Ishikawa (cell line): ENCODE data around the gene CDH2.

Experiments used
- CEBPB ChIP-seq: IDR thresholded peaks from 2 replicates; pipeline ENCODE4 v1.6.1; 2012
- CREB1 ChIP-seq: IDR thresholded peaks from 2 replicates; pipeline ENCODE4 v1.6.1; 2012; ENCODE audit warnings: low read depth
- EGR1 ChIP-seq: IDR thresholded peaks from 2 replicates; pipeline ENCODE4 v1.6.1; 2012
- EP300 ChIP-seq: IDR thresholded peaks from 2 replicates; pipeline ENCODE4 v1.6.1; 2012; ENCODE audit warnings: borderline replicate concordance
- FOXM1 ChIP-seq: IDR thresholded peaks from 2 replicates; pipeline ENCODE4 v1.6.1; 2012; ENCODE audit warnings: low read depth, borderline replicate concordance
- MAX ChIP-seq: IDR thresholded peaks from 2 replicates; pipeline ENCODE4 v1.6.1; 2012
- RAD21 ChIP-seq: IDR thresholded peaks from 2 replicates; pipeline ENCODE4 v1.6.1; 2012; ENCODE audit warnings: low read depth
- REST ChIP-seq: IDR thresholded peaks from 2 replicates; pipeline ENCODE4 v1.6.1; 2012; ENCODE audit warnings: low read depth, mild to moderate bottlenecking
- TAF1 ChIP-seq: IDR thresholded peaks from 2 replicates; pipeline ENCODE4 v1.6.1; 2012; ENCODE audit warnings: low read depth, mild to moderate bottlenecking
- TCF12 ChIP-seq: IDR thresholded peaks from 2 replicates; pipeline ENCODE4 v1.6.1; 2012; ENCODE audit warnings: low read depth
- YY1 ChIP-seq: IDR thresholded peaks from 2 replicates; pipeline ENCODE4 v1.6.1; 2012; ENCODE audit warnings: low read depth

GRCh38 chr18:28193177-28193778, 16.3 kb upstream of the CDH2 start:
- TF ChIP-seq RAD21: no peak
- TF ChIP-seq CREB1: no peak
- TF ChIP-seq EGR1: no peak
- no peak for TF ChIP-seq YY1
- no peak for TF ChIP-seq CEBPB
- TF ChIP-seq MAX: no peak
- TF ChIP-seq REST: no peak
- TF ChIP-seq FOXM1: no peak
- TF ChIP-seq EP300: no peak
- no peak for TF ChIP-seq TCF12
- no peak for TF ChIP-seq TAF1
